ENCODE data around the gene PGAP3. TPM values are rescaled to one million over a fixed set of nuclear protein-coding genes. Genes with fewer than 3 reads are reported as not detected.

PGAP3 gene
- total RNA-seq, 1 experiment from 2014 or later, result 5.9 TPM

DNA sequence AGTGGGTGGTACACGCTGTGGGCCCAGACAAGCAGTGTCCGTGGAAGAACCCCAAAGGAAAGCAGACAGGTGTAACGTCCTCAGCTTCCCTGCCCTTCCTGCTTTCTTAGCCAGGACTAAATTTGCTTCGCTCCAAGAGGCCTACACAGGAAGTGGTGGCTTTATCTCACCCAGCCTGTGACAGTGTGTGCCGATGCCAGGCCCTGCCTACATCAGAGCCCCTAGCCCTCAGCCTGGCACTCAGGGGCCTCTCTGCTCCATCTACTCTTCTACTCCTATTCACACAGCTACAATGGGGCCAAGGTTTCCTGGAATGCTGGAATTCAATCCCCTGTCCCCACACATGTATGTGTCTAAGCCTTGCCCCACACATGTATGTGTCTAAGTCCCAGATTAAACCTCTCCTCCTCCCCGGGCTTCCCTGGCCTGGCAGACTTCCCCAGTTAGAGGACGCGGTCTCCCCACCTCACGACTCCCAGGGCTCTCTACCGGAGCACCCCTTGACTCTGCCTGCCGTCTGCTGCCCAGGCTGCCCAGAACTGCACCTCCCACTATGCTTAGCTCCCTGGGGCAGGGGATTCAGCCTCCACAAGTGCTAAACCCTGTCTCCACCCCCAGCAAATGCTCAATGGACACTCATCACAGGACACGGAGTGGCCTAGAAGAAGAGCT, 8.2 kb downstream of the PGAP3 start:
- Histone ChIP-seq H3K4me3 (ENCODE audit: low read length) (no peak overlapping the region), H3K9ac (ENCODE audit: low read length) (no peak overlapping the region), H3F3A (ENCODE audit: low read length, unreplicated experiment) (no peaks in the 10 kb centered on the region), H3K4me2 (ENCODE audit: low read length) (no peak overlapping the region), H4K20me1 (ENCODE audit: low read length) (no peaks in the 10 kb centered on the region), H3K79me2 (ENCODE audit: low read length) (no peaks in the 10 kb centered on the region), H3K27me3 (ENCODE audit: low read length) (no peaks in the 10 kb centered on the region), H3K9me3 (ENCODE audit: low read length) (no peaks in the 10 kb centered on the region), H3K4me1 (ENCODE audit: insufficient read depth, low read length) (peaks cover 8% of the 10 kb centered on the region; the same call in 1 of the 2 replicates), H3K9me2 (replicated peaks; ENCODE audit: low read length) (no peaks in the 10 kb centered on the region), H3K27ac (ENCODE audit: low read length) (no peak overlapping the region), H3K36me3 (ENCODE audit: low read depth, low read length) (no peaks in the 10 kb centered on the region), H2AFZ (ENCODE audit: low read length) (no peak overlapping the region)
- BruUV-seq (replicated peaks), result no TSS peak
- DNase-seq (no peak), ATAC-seq (no peak)
- TF ChIP-seq EZH2phosphoT487 (IDR thresholded peaks at IDR 0.05; ENCODE audit: borderline replicate concordance, low read length) (no peak), CTCF (conservative IDR thresholded peaks at IDR 0.05; ENCODE audit: low read depth, low read length) (no peak), EZH2 (IDR thresholded peaks at IDR 0.05; ENCODE audit: low read length, unreplicated experiment) (no peak)
- intact Hi-C loops (cut with micrococcal nuclease), result no loop called here
- ChIA-PET CTCF (no interaction called here), POLR2A (ENCODE audit: unreplicated experiment) (no interaction called here)

DNA sequence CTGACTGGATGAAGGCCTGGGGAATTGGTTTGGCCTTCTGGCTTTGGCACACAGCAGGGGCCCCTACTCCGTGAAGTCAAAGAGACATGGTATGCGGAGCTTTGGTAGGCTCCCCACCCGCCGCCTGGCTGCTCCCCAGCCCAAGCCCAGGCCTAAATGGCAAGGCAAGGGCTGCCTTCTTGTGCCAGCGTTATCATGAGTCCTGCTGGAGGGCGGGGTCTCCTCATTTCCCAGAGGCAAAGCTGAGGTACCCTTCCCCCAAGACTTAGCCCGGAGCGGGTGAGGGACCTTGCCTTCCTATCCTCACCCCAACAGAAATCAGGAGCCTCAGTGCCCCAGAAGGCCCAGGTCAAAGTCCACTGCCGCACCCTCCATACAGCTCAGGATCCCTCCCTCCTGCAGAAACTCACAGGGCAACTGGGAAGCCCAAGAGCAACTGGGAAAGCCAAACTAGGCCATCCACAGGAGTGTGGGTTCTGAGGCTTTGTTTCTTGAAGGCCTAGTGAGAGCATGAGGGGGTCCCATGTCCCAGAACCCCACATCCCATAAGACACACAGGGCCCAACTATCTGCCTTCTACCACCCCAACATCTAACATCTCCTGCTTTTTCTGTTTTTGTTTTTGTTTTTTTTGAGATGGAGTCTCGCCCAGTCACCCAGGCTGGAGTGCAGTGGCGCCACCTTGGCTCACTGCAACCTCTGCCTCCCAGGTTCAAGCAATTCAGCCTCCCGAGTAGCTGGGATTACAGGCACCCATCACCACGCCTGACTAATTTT, 9.3 kb downstream of the PGAP3 start:
- Histone ChIP-seq H3K9ac (ENCODE audit: low read length) (no peak overlapping the region), H3K36me3 (ENCODE audit: low read depth, low read length) (no peaks in the 10 kb centered on the region), H3K9me2 (replicated peaks; ENCODE audit: low read length) (no peaks in the 10 kb centered on the region), H4K20me1 (ENCODE audit: low read length) (no peaks in the 10 kb centered on the region), H3K9me3 (ENCODE audit: low read length) (no peaks in the 10 kb centered on the region), H3K27me3 (ENCODE audit: low read length) (no peaks in the 10 kb centered on the region), H3K79me2 (ENCODE audit: low read length) (no peaks in the 10 kb centered on the region), H3K27ac (ENCODE audit: low read length) (no peak overlapping the region), H2AFZ (ENCODE audit: low read length) (no peak overlapping the region), H3K4me2 (ENCODE audit: low read length) (no peak overlapping the region), H3F3A (ENCODE audit: low read length, unreplicated experiment) (no peaks in the 10 kb centered on the region), H3K4me3 (ENCODE audit: low read length) (no peak overlapping the region), H3K4me1 (ENCODE audit: insufficient read depth, low read length) (peaks cover 11% of the 10 kb centered on the region; the same call in 1 of the 2 replicates)
- ChIA-PET CTCF (no interaction called here), POLR2A (ENCODE audit: unreplicated experiment) (no interaction called here)
- intact Hi-C loops (cut with micrococcal nuclease), result no loop called here
- DNase-seq, result no peak
- no TSS peak for BruUV-seq (replicated peaks)
- no peak for ATAC-seq
- TF ChIP-seq EZH2 (IDR thresholded peaks at IDR 0.05; ENCODE audit: low read length, unreplicated experiment) (no peak), CTCF (conservative IDR thresholded peaks at IDR 0.05; ENCODE audit: low read depth, low read length) (no peak), EZH2phosphoT487 (IDR thresholded peaks at IDR 0.05; ENCODE audit: borderline replicate concordance, low read length) (no peak)

Data from PC-3 (cell line).